Measurements from ENCODE around the gene SULF2.

DNA sequence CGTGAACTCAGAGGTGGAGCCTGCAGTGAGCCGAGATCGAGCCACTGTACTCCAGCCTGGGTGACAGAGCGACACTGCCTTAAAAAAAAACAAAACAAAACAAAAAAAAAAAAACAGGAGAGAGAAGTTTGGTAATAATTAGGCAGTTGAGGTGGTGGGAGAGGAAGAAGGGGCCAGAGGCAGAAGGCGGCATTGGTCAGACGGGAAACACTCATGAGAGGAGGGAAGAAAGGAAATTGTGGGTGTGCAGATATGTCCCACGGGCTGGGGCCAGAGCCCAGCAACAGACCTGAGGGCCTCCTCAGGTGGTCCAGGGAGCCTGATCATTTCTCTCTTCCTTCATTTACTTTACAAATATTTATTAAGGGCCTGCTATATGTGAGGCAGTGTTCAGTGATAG is 20.0 kb downstream of the SULF2 start:
- TF ChIP-seq, protein P1, sequence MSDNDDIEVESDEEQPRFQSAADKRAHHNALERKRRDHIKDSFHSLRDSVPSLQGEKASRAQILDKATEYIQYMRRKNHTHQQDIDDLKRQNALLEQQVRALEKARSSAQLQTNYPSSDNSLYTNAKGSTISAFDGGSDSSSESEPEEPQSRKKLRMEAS (IDR thresholded peaks at IDR 0.05), result no peak
- TF ChIP-seq CREB1 (IDR thresholded peaks at IDR 0.05; ENCODE audit: low read depth), result no peak
- TF ChIP-seq, protein P2, sequence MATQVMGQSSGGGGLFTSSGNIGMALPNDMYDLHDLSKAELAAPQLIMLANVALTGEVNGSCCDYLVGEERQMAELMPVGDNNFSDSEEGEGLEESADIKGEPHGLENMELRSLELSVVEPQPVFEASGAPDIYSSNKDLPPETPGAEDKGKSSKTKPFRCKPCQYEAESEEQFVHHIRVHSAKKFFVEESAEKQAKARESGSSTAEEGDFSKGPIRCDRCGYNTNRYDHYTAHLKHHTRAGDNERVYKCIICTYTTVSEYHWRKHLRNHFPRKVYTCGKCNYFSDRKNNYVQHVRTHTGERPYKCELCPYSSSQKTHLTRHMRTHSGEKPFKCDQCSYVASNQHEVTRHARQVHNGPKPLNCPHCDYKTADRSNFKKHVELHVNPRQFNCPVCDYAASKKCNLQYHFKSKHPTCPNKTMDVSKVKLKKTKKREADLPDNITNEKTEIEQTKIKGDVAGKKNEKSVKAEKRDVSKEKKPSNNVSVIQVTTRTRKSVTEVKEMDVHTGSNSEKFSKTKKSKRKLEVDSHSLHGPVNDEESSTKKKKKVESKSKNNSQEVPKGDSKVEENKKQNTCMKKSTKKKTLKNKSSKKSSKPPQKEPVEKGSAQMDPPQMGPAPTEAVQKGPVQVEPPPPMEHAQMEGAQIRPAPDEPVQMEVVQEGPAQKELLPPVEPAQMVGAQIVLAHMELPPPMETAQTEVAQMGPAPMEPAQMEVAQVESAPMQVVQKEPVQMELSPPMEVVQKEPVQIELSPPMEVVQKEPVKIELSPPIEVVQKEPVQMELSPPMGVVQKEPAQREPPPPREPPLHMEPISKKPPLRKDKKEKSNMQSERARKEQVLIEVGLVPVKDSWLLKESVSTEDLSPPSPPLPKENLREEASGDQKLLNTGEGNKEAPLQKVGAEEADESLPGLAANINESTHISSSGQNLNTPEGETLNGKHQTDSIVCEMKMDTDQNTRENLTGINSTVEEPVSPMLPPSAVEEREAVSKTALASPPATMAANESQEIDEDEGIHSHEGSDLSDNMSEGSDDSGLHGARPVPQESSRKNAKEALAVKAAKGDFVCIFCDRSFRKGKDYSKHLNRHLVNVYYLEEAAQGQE (IDR thresholded peaks at IDR 0.05; ENCODE audit: low read depth), result no peak
- TF ChIP-seq TEAD4 (IDR thresholded peaks at IDR 0.05), result no peak
- no peak for TF ChIP-seq RAD21 (IDR thresholded peaks at IDR 0.05; ENCODE audit: low read depth)
- no peak for TF ChIP-seq EP300 (IDR thresholded peaks at IDR 0.05; ENCODE audit: borderline replicate concordance)
- no peak for TF ChIP-seq CEBPB (IDR thresholded peaks at IDR 0.05)
- TF ChIP-seq FOXM1 (IDR thresholded peaks at IDR 0.05; ENCODE audit: borderline replicate concordance, low read depth), result no peak
- TF ChIP-seq ZBTB7A (IDR thresholded peaks at IDR 0.05; ENCODE audit: low read depth), result no peak
- no peak for TF ChIP-seq TCF12 (IDR thresholded peaks at IDR 0.05; ENCODE audit: low read depth)
